ENCODE data around the gene IRS1. TPM values are rescaled to one million over a fixed set of nuclear protein-coding genes. Genes with fewer than 3 reads are reported as not detected.

Gene IRS1
- total RNA-seq, 2 experiments from 2014 or later = 2.0 to 2.1 TPM

GRCh38 chr2:226692521-226693126 lies 107.0 kb downstream of the IRS1 start:
- peaks cover 2% of the 10 kb centered on the region for H3K4me1 Mint-ChIP-seq (ENCODE audit: low read depth)
- intact Hi-C loops (cut with micrococcal nuclease) = no loop called here
- peaks cover 30% of the 10 kb centered on the region for H3K27me3 Mint-ChIP-seq
- no peak for DNase-seq
- H3K9me3 Mint-ChIP-seq = no peaks in the 10 kb centered on the region
- no peaks in the 10 kb centered on the region for H3K36me3 Mint-ChIP-seq
- ChIA-PET CTCF (no interaction called here), POLR2A (no interaction called here)
- no peak overlapping the region for H3K27ac Mint-ChIP-seq
- no peak overlapping the region for H3K4me3 Mint-ChIP-seq

GRCh38 chr2:226691255-226691654 lies 108.4 kb downstream of the IRS1 start:
- H3K36me3 Mint-ChIP-seq = no peaks in the 10 kb centered on the region
- no peak overlapping the region for H3K4me3 Mint-ChIP-seq
- peaks cover 30% of the 10 kb centered on the region for H3K27me3 Mint-ChIP-seq
- peaks cover 2% of the 10 kb centered on the region for H3K4me1 Mint-ChIP-seq (ENCODE audit: low read depth)
- no peak overlapping the region for H3K27ac Mint-ChIP-seq
- ChIA-PET CTCF (no interaction called here), POLR2A (no interaction called here)
- no peaks in the 10 kb centered on the region for H3K9me3 Mint-ChIP-seq
- DNase-seq = no peak
- intact Hi-C loops (cut with micrococcal nuclease) = no loop called here

GRCh38 chr2:226690461-226691024 lies 109.1 kb downstream of the IRS1 start:
- POLR2A ChIA-PET = no interaction called here
- intact Hi-C loops (cut with micrococcal nuclease) = no loop called here
- CTCF ChIA-PET = no interaction called here
- Mint-ChIP-seq H3K27me3 (peaks cover 30% of the 10 kb centered on the region), H3K4me1 (ENCODE audit: low read depth) (peaks cover 2% of the 10 kb centered on the region), H3K9me3 (no peaks in the 10 kb centered on the region), H3K36me3 (no peaks in the 10 kb centered on the region), H3K4me3 (no peak overlapping the region), H3K27ac (no peak overlapping the region)
- DNase-seq = no peak

- ChIA-PET POLR2A (no interaction called here), CTCF (no interaction called here)
- intact Hi-C loops (cut with micrococcal nuclease) = no loop called here
- Mint-ChIP-seq H3K4me3 (no peak overlapping the region), H3K27ac (no peak overlapping the region), H3K27me3 (peaks cover 23% of the 10 kb centered on the region), H3K36me3 (no peaks in the 10 kb centered on the region), H3K9me3 (no peaks in the 10 kb centered on the region), H3K4me1 (ENCODE audit: low read depth) (peaks cover 4% of the 10 kb centered on the region)
- no peak for DNase-seq
These were observed 111.9 kb downstream of the IRS1 start for GRCh38 chr2:226687641-226688253.

- H3K4me3 Mint-ChIP-seq = no peak overlapping the region
These were observed 115.1 kb downstream of the IRS1 start for GRCh38 chr2:226684563-226684959.

GRCh38 chr2:226683944-226684562 lies 115.6 kb downstream of the IRS1 start:
- Mint-ChIP-seq H3K4me3 (no peak overlapping the region), H3K9me3 (no peaks in the 10 kb centered on the region), H3K4me1 (ENCODE audit: low read depth) (peaks cover 2% of the 10 kb centered on the region), H3K27ac (no peak overlapping the region), H3K36me3 (no peaks in the 10 kb centered on the region), H3K27me3 (peaks cover 10% of the 10 kb centered on the region)
- intact Hi-C loops (cut with micrococcal nuclease) = no loop called here
- ChIA-PET CTCF (interaction anchor here (0.7 kb wide), 1 partner anchor 54 kb away, joined by 3 read pairs; no protein-coding TSS in a partner anchor), POLR2A (no interaction called here)
- DNase-seq = no peak

More at GRCh38 chr2:226684563-226684959, 115.1 kb downstream of the IRS1 start:
- Mint-ChIP-seq H3K4me1 (ENCODE audit: low read depth) (peaks cover 2% of the 10 kb centered on the region), H3K27me3 (peaks cover 10% of the 10 kb centered on the region), H3K27ac (no peak overlapping the region), H3K36me3 (no peaks in the 10 kb centered on the region), H3K9me3 (no peaks in the 10 kb centered on the region)
- ChIA-PET CTCF (no interaction called here), POLR2A (no interaction called here)
- intact Hi-C loops (cut with micrococcal nuclease) = no loop called here
- no peak for DNase-seq

GRCh38 chr2:226683196-226683595 lies 116.4 kb downstream of the IRS1 start:
- no peak for DNase-seq
- H3K4me3 Mint-ChIP-seq = no peak overlapping the region
- H3K27ac Mint-ChIP-seq = no peak overlapping the region
- POLR2A ChIA-PET = interaction anchor here (0.6 kb wide), 1 partner anchor 103 kb away, joined by 3 read pairs; no protein-coding TSS in a partner anchor
- H3K9me3 Mint-ChIP-seq = no peaks in the 10 kb centered on the region
- intact Hi-C loops (cut with micrococcal nuclease) = no loop called here
- peaks cover 2% of the 10 kb centered on the region for H3K27me3 Mint-ChIP-seq
- CTCF ChIA-PET = no interaction called here
- no peaks in the 10 kb centered on the region for H3K36me3 Mint-ChIP-seq
- H3K4me1 Mint-ChIP-seq (ENCODE audit: low read depth) = peaks cover 2% of the 10 kb centered on the region

Other genes with a start within 250 kb of the IRS1 start
- gene RHBDD1, start 36.2 kb upstream of the IRS1 start, total RNA-seq = 10 to 100 TPM; 38.0 to 41.1 TPM

Measured in activated CD4-positive, alpha-beta memory T cell treated with anti-CD3 and anti-CD28 coated beads for 36 hours (primary cell).